ENCODE results near the gene GPR137. TPM values are rescaled to one million over a fixed set of nuclear protein-coding genes. Genes with fewer than 3 reads are reported as not detected.

Gene GPR137
- polyA plus RNA-seq, 3 donors = 7.8 to 21.0 (median 9.3) TPM

GRCh38 chr11:64258356-64258755 is 27.3 kb upstream of the GPR137 start:
- WGBS (ENCODE audit: insufficient coverage) = 93% methylated on average over 18 of the region's 24 CpGs
- no peaks in the 10 kb centered on the region for H3K27me3 ChIP-seq (ENCODE audit: control insufficient read depth in 2 of 2, insufficient read depth in 2 of 2, low read length in 2 of 2)
- no peak overlapping the region for H3K9ac ChIP-seq (ENCODE audit: insufficient read depth, low read length, poor library complexity, severe bottlenecking)
- no peaks in the 10 kb centered on the region for H3K79me2 ChIP-seq (ENCODE audit: insufficient read depth, low read length)
- Mint-ChIP-seq H3K9me3 (peaks cover 0 to 4% (median 0%) of the 10 kb centered on the region in 7 donors), H3K27me3 (ENCODE audit: low read depth in 3 of 3) (peaks cover 0 to 1% (median 0%) of the 10 kb centered on the region in 3 donors), H3K4me3 (no peak overlapping the region), H3K36me3 (peaks cover 61 to 87% of the 10 kb centered on the region in 2 donors), H3K27ac (no peak overlapping the region), H3K4me1 (peaks cover 7% of the 10 kb centered on the region)
- peaks cover 80 to 89% of the 10 kb centered on the region in 2 donors for H3K36me3 ChIP-seq (replicated peaks in 1 of 2; ENCODE audit: control insufficient read depth in 1 of 2, insufficient read depth in 2 of 2, low read length in 2 of 2)
- H3K4me1 ChIP-seq (ENCODE audit: control insufficient read depth in 1 of 2, insufficient read depth in 2 of 2, low read length in 2 of 2) = peaks cover 3 to 6% of the 10 kb centered on the region in 2 donors
- H3K9me3 ChIP-seq (replicated peaks in 1 of 2; ENCODE audit: control insufficient read depth in 1 of 2, insufficient read depth in 1 of 2, low read length in 2 of 2) = no peaks in the 10 kb centered on the region
- H2AFZ ChIP-seq (ENCODE audit: insufficient read depth, low read depth, low read length, poor library complexity, severe bottlenecking) = no peak overlapping the region
- H4K20me1 ChIP-seq (ENCODE audit: insufficient read depth, low read length) = peaks cover 21% of the 10 kb centered on the region
- DNase-seq = no peak
- H3K4me2 ChIP-seq (replicated peaks; ENCODE audit: extremely low read depth, low read length, poor library complexity, severe bottlenecking) = no peak overlapping the region
- H3K27ac ChIP-seq (ENCODE audit: low read depth in 1 of 2, low read length in 2 of 2) = no peak overlapping the region
- no peak overlapping the region for H3K4me3 ChIP-seq (replicated peaks in 1 of 3; ENCODE audit: low read depth in 2 of 3, low read length in 3 of 3)
- no peak for TF ChIP-seq CTCF (IDR thresholded peaks at IDR 0.05)
- intact Hi-C loops (cut with micrococcal nuclease) = no loop called here

GRCh38 chr11:64258946-64259532 is 26.6 kb upstream of the GPR137 start:
- Histone ChIP-seq H3K4me3 (replicated peaks in 1 of 3; ENCODE audit: low read depth in 2 of 3, low read length in 3 of 3) (no peak overlapping the region), H3K79me2 (ENCODE audit: insufficient read depth, low read length) (no peaks in the 10 kb centered on the region), H3K4me2 (replicated peaks; ENCODE audit: extremely low read depth, low read length, poor library complexity, severe bottlenecking) (no peak overlapping the region), H3K36me3 (replicated peaks in 1 of 2; ENCODE audit: control insufficient read depth in 1 of 2, insufficient read depth in 2 of 2, low read length in 2 of 2) (peaks cover 87 to 96% of the 10 kb centered on the region in 2 donors), H3K9me3 (replicated peaks in 1 of 2; ENCODE audit: control insufficient read depth in 1 of 2, insufficient read depth in 1 of 2, low read length in 2 of 2) (no peaks in the 10 kb centered on the region), H3K9ac (ENCODE audit: insufficient read depth, low read length, poor library complexity, severe bottlenecking) (no peak overlapping the region), H4K20me1 (ENCODE audit: insufficient read depth, low read length) (peaks cover 14% of the 10 kb centered on the region), H3K27ac (ENCODE audit: low read depth in 1 of 2, low read length in 2 of 2) (no peak overlapping the region), H3K27me3 (ENCODE audit: control insufficient read depth in 2 of 2, insufficient read depth in 2 of 2, low read length in 2 of 2) (no peaks in the 10 kb centered on the region), H3K4me1 (ENCODE audit: control insufficient read depth in 1 of 2, insufficient read depth in 2 of 2, low read length in 2 of 2) (no peaks in the 10 kb centered on the region), H2AFZ (ENCODE audit: insufficient read depth, low read depth, low read length, poor library complexity, severe bottlenecking) (no peak overlapping the region)
- Mint-ChIP-seq H3K4me3 (no peak overlapping the region), H3K27me3 (ENCODE audit: low read depth in 3 of 3) (peaks cover 0 to 1% (median 0%) of the 10 kb centered on the region in 3 donors), H3K27ac (no peak overlapping the region), H3K36me3 (peaks cover 64 to 90% of the 10 kb centered on the region in 2 donors), H3K4me1 (peaks cover under 1% of the 10 kb centered on the region), H3K9me3 (peaks cover 0 to 4% (median 0%) of the 10 kb centered on the region in 7 donors)
- WGBS (ENCODE audit: insufficient coverage) = 95% methylated on average over 32 of the region's 32 CpGs
- DNase-seq = no peak
- TF ChIP-seq CTCF (IDR thresholded peaks at IDR 0.05) = no peak
- intact Hi-C loops (cut with micrococcal nuclease) = no loop called here
